DMS79 (cell line): ENCODE data around the gene SUMF1.
A peak's percentile ranks its signal among the peaks of the same experiment; 100 is the strongest.

Experiments used
- DNase-seq: peaks from one replicate; lab custom pipeline; 2025; lab: John Stamatoyannopoulos, UW

The SUMF1 gene

GRCh38 chr3:4497843-4498324 is 30.8 kb upstream of the SUMF1 start:
- no peak for DNase-seq

- DNase-seq: no peak
Observed at GRCh38 chr3:4497005-4497692, 30.1 kb upstream of the SUMF1 start.

GRCh38 chr3:4496087-4496452 is 29.0 kb upstream of the SUMF1 start:
- DNase-seq: no peak

GRCh38 chr3:4495294-4496086 is 28.4 kb upstream of the SUMF1 start:
- DNase-seq: no peak

DNA sequence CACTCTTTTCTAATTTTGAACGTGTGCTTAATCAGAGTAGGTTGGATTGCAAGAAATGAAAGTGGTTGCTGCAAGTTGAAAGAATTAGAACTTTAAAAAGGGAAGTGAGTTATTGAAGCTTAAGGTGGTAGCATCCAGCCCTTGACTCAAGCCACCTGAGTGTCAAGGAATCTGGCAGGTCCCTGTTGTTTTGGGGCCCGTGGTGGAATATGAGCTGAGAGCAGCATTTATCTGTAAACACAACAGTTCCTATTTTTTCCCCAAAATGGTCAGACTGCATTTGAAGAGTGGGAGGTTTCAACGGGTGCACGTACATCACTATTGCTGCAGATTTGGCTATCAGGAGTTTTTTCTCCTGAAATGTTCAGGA is 27.8 kb upstream of the SUMF1 start:
- DNase-seq: no peak

- no peak for DNase-seq
Observed at GRCh38 chr3:4493941-4494894, 27.1 kb upstream of the SUMF1 start.

DNA sequence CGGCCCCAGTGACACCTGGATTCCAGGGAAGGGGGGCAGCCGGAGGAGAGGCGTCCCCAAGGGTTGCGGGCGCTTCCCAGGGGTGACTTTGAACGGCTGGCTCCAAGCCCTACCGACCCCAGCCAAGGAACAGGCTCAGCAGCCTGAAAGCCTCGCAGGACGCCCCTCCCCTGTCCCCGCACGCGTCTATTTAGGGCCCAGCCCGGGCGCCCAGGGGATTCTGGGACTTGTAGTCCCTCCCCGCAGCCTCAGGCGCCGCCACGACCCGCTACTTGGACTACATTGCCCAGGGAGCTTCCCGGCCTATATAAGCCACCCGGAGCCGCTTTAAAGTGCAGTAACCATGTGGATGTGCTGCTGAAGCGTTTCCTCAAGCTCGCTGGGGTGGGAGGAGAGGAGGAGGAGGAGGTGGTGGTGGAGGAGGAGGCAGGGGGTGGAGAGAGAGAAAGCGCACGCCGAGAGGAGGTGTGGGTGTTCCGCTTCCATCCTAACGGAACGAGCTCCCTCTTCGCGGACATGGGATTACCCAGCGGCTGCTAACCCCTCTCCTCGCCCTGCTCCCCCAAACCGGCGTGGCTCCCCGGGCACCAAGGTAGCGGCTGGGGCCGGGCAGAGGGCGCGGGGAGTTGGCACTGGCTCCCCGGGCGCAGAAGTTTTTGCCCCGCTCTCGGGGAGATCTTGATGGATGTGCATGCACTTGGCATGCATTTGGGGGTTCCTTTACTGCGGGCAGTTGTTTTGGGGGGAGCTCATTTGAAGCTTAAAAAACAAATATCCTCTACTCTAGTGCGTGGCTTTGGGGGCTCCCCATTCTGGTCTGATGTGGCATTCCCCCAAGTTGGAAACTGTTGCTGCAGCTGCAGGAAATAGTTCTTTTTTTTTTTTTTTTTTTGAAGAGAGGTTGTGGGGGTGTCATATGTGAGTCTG is 26.2 kb upstream of the SUMF1 start, which contains the start of gene ITPR1:
ITPR1 (plus strand) TSS at position 335 of the 927 bp plus-strand sequence. CDS start 23,144 bp downstream, outside the sequence.
- peak; percentile 89 for DNase-seq

- peak; percentile 65 for DNase-seq
Observed at GRCh38 chr3:4492208-4493013, 25.3 kb upstream of the SUMF1 start.

- DNase-seq: no peak
Observed at GRCh38 chr3:4491855-4492207, 24.8 kb upstream of the SUMF1 start.

GRCh38 chr3:4478261-4478660 is 11.2 kb upstream of the SUMF1 start:
- no peak for DNase-seq

GRCh38 chr3:4476496-4476895 is 9.4 kb upstream of the SUMF1 start:
- no peak for DNase-seq

- no peak for DNase-seq
Observed at GRCh38 chr3:4475804-4476203, 8.7 kb upstream of the SUMF1 start.

DNA sequence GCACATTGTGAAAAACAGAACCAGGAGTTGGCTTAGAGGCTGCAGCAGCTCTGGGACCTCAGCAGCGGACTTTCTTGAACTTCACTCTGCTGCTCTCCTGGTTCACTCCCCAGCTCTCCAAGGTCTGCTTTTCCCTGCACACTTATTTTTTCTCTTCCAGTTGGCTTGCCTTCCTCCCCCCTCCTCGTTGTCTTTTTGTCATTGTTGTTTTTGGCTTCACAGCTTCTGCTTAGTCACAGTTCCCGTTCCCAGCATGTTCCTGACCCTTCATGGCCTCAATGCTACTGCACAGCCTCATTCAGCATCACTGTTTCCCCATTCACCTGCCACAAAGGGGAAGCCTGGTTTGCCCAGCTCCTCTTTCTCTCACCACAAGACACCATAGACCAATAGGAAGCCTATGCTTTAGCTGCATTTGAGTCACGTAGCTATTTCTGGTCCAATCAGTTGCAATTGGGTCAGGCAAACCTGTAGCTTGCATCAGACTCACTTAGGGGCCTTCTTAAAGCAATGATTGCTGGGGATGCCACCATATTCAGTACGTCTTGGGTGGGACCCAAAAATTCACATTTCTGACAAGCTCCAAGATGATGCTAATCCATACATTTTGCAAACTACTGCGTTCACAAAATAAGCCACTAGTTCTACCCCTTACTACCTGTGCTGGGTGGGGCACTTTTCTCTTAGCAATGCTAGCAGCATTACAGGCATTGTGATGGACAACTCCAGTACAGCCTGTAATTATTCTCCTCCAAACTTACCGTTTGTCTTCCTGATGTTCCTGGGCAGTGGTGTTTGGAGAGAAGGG is 7.8 kb upstream of the SUMF1 start:
- no peak for DNase-seq

- no peak for DNase-seq
Observed at GRCh38 chr3:4472766-4473165, 5.7 kb upstream of the SUMF1 start.

DNA sequence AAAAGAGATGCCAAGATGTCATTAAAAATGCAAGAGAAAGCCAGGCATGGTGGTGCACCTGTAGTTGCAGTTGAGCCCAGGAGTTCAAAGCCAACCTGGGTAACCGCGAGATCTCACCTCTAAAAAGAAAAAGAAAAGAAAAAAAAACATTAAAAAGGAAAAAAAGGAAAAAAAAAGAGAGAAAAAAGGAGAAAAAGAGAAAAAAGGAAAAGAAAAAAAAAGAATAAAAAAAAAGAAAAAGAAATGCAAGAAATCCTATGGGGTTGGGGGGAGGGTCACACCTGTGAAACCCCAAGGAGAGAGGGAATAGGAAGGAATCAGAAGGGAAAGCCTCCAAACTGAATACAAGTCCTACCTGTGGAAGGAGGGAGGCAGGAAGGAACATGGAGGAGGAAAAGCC is 5.2 kb upstream of the SUMF1 start:
- no peak for DNase-seq

- DNase-seq: peak; percentile 68
Observed at GRCh38 chr3:4471907-4472306, 4.8 kb upstream of the SUMF1 start.

DNA sequence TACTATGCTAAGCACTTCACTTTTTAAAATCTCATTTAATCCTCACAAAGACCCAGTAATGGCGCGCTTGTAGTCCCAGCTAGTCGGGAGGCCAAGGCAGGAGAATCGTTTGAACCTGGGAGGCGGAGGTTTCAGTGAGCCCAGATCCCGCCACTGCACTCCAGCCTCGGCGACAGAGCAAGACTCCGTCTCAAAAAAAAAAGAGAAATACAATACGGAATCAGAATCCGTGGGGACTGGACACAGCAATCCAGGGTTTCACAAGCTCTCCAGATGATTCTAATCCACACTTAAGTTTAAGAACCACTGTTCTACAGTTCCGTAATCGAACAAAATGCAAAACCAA is 426 bp upstream of the SUMF1 start:
- no peak for DNase-seq

- no peak for DNase-seq
Observed at GRCh38 chr3:4464576-4464975, 2.5 kb downstream of the SUMF1 start.

DNA sequence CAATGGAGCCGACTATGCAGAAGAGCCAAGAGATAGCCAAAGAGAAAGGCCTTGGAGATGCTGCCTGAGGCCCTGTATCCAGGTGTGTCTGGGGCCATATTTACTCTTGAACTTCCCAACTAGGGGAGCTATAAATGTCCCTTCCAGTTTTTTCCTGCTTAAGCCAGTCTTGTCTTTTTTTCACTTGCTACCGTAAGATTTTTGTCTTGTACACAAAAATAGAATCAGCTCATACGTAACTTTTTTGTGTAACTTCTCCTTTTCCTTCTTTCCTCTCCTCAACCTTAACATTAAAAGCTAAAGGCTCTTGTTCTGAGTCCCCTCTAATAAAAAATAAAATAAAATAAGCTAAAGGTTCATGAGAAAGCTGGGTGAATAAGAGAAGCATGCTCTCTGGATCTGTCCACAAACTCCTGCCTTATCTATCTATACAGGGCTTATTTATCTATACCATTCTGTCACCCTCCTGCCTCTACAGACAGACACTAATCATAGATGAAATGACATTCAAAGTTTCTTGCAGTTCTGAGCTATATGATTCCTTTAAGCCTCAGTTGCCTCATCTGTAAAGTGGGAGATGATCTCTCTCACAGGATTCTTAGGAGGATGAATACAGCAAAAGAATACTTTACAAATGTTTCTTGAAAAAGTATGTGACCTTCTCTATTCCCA is 4.6 kb downstream of the SUMF1 start:
- DNase-seq: no peak
